GM21619 (cell line): ENCODE data around the gene APCDD1.
"Not testable (repeated sequence)": the region's sequence is repeated elsewhere in the genome, so short reads cannot be mapped to it uniquely, and the experiment has no call there.

Experiments
- ATAC-seq: cut with Tn5 transposase; IDR thresholded peaks from one replicate; pipeline ENCODE4 v1.9.1; 2021; ENCODE audit not compliant: unreplicated experiment

Gene APCDD1

GRCh38 chr18:10524507-10525370 is 70.3 kb downstream of the APCDD1 start:
- no peak for ATAC-seq

DNA sequence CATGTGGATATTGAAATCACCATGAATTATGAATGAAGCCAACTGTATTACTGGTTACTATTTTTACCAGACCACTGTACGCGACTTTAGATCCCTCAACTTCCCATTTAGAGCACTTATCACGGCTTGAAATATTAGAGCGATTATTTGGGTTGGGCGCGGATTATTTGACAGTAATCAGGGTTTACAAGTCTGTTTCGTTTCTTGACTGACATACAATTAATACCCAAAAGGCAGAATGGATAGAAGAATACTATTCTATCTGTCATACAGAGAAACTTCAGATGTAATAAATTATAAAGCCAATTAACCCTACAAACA is 70.9 kb downstream of the APCDD1 start:
- no peak for ATAC-seq

DNA sequence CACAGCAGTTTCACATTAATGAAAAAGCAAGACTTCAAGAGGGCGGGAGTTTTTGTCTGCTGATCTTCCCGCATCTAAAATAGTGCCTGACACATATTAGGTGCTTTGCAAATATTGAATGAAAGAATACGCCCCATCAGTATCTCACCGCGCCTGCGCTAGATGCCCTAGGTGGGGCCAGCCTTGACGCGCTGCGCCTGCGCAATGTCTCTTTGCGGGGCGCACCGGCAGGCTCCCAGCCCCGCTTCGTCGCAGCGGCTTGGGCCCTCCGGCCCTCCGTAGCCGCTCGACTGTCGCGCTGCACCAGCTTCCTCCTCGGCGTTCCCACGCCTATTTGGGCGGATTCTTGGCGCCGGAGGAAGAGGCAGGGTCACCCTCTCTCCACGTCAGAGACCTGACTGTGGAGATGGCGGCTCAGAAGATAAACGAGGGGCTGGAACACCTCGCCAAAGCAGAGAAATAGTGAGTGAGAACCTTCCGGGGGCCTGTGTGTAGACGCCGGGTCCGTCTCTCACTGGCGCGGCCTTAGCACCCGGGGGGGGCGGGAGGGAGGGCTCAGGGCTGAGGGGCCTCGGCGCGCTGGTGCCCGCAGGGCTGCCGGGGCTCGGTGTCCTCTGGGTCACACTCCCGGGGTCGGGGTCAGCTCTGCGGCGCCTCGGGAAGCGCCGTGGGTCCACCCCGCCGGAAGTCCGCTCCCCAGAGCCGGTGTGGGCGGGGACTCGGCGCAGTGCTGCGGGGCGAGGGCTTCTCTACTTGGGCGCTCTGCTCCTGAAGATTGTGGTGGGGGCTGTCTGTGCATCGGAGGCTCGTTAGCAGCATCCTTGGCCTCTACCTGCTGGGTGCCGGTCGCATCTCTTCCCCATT is 71.5 kb downstream of the APCDD1 start, which contains the start of gene NAPG:
Gene NAPG (plus strand): TSS at position 331 of the 864 bp plus-strand sequence. CDS start 76 bp downstream, at position 407.
- ATAC-seq, result peak; percentile 80

DNA sequence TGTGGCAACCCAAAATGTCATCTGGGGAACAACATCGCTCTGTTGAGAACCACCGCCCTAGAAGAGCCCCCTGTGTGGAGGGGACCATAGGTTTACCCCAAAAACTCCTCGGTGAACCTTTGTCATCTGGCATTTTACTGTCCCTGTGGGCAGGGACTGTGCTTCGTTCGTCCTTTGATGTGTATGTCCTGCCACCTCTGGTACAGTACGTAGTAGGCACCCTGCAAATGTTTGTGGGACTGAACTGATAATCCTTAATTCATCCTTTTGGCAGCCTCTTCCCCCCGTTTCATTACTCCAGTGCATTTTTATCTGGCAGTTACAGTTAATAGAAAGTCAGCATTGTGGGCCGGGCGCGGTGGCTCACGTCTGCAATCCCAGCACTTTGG is 72.1 kb downstream of the APCDD1 start:
- peak; percentile 1 for ATAC-seq

DNA sequence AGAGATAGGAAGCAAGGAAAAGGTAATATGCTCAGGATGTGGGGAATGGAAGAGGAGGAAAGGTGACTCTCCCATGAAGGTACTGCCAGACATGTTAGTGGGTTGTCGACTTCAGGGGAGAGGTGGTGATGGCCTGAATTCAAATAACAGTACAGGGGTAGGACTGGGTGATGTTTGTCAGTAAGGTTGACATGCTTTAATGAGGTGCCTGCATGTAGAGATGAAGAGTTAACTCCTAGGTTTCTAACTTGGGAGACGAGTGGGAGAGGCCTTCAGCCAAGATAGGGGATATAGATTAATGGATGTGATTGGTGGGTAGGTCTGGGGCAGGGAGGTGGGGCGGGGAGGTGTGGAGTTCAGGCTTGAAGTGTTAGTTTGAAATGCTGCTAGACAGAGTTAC is 74.0 kb downstream of the APCDD1 start:
- ATAC-seq, result no peak

DNA sequence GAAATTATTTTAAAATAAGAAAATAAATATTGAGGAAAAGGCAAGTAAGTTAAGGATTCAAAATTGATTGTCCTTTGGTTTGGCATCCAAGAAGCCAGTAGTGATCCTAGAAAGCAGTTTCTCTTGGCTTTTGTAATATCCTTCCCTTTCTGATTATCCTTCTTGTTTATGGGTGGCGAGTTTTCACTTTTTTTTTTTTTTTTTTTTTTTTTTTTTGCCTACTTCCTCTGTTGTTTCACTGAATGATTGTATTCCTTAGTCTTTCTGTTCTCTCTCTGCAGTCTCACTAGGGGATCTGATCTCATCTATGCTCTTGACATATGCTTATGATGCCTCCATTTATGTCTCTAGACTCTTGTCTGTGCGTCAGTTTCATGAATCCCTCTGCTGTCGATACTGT is 75.6 kb downstream of the APCDD1 start:
- ATAC-seq, result no peak

DNA sequence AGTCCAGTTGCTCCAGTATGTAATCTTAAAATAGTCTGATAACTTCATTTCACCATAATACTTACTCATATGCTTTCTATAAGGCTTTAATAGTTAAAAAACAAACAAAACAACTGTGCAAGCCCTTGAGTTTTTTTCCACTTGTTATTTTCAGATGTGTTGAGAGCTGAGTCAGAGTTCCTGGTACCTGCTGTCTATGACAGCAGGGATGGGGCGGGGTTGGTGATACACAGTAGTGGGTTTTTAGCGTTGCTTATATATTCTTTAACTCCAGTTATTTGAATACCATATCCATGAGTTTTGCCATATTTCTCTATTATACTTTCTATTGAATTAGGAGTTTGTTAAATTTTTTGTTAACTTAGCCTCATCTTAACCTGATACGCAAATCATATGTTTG is 76.4 kb downstream of the APCDD1 start:
- ATAC-seq, result no peak

- no peak for ATAC-seq
Observed at GRCh38 chr18:10533111-10533510, 78.7 kb downstream of the APCDD1 start.

DNA sequence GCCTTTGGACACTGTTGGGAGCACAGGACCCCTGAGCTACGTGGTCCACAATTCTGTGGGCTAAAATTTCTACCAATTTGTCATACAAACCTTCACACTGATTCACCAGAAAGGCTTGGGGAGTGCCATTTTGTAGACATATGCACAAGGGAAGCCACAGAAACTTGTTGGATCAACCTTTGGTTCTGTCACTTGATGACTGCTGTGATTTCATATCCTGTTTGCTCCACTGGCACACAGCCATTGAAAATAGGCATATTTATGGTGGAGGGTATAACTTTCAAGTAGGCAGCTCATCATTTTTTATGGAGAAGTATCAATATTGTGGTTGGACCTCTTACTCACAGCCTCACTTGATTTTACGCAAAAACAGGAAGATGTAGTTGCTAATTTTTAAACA is 81.8 kb downstream of the APCDD1 start:
- no peak for ATAC-seq

DNA sequence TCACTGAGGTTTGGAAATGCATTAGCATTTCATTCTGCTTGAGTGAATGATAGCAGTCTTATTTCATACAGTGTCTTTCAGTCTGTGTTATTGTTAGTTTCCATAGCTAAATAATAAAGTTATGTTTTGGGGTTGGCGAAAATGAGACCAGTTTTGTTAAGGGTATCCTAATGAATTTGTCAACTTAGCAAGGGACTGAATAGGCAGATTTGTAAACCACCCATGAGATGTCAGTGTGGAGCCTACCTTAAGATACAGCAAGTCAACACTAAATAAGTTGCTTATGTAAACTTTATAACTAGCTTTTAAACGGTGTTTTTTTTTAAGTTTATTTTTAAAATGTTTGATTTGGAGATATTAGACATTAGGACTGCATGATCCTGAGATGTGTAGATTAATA is 83.3 kb downstream of the APCDD1 start:
- ATAC-seq, result no peak

DNA sequence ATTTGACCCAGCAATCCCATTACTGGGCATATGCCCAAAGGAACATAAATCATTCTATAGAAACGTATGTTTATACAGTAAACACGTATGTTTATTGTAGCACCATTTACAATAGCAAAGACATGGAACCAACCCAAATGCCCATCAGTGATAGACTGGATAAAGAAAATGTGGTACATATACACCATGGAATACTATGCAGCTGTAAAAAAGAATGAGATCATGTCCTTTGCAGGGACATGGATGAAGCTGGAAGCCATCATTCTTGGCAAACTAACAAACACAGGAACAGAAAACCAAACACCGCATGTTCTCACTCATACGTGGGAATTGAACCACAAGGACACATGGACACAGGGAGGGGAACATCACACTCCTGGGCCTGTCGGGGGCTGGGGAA is 84.7 kb downstream of the APCDD1 start:
- not testable (repeated sequence) for ATAC-seq
